ENCODE data around the gene SUZ12. TPM values are rescaled to one million over a fixed set of nuclear protein-coding genes. Genes with fewer than 3 reads are reported as not detected.

Gene SUZ12
- total RNA-seq, 1 experiment from 2014 or later, result 38.5 TPM

DNA sequence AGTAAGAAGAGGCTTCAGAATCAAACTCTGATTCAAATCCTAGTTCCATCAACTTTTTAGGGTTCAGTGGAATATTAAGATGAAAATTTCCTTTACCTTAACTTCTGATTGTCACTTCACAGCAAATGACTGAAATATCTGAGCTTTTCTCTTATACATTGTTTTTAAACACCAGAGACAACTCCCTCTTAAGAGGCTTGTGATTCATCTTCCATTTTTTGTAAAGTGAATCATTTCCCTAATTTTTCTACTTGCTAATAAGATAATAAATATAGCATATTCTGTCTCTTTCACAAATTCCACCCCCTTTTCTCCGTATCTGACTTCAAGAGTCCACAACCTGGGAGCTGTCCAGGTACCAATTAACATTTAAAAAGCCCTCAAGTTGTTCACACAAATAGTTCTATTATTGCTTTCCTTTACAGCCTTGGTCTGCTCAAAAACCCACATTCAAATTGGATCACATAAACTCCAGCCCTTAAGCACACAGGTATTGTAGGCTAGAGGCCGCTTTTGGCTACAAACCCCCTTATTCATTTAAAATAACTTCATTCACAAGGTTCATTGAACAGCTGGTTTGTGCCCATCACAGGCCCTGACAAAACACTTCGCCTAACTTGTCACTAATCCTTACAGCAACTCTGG is 21.2 kb upstream of the SUZ12 start:
- Histone ChIP-seq H2BK5ac (ENCODE audit: insufficient read length, low read length) (no peak overlapping the region), H3K4me2 (ENCODE audit: insufficient read depth, insufficient read length, low read length) (no peak overlapping the region), H3T11ph (ENCODE audit: low read length) (no peak overlapping the region), H2AK5ac (ENCODE audit: insufficient read length, low read length) (no peak overlapping the region), H3K79me2 (ENCODE audit: insufficient read depth, low read length) (no peaks in the 10 kb centered on the region), H2BK12ac (ENCODE audit: insufficient read length, low read depth, low read length) (no peak overlapping the region), H4K8ac (replicated peaks; ENCODE audit: insufficient read length, low read depth, low read length) (no peak overlapping the region), H3K27ac (ENCODE audit: insufficient read length, low read depth, low read length) (no peak overlapping the region), H3K27me3 (ENCODE audit: insufficient read depth, low read length) (no peaks in the 10 kb centered on the region), H3K14ac (ENCODE audit: insufficient read depth, low read length) (no peak overlapping the region), H2BK20ac (ENCODE audit: low read depth, low read length, poor library complexity, severe bottlenecking) (no peak overlapping the region), H3K9ac (ENCODE audit: extremely low read depth, insufficient read length, low read length) (no peak overlapping the region), H2BK120ac (ENCODE audit: low read depth, low read length, poor library complexity, severe bottlenecking) (no peak overlapping the region), H3K9me3 (ENCODE audit: control insufficient read depth, low read depth, low read length) (no peaks in the 10 kb centered on the region), H3K18ac (ENCODE audit: insufficient read length, low read depth, low read length) (no peak overlapping the region), H3K23ac (ENCODE audit: insufficient read length, low read depth, low read length) (no peak overlapping the region), H3K79me1 (ENCODE audit: insufficient read depth, low read depth, low read length, poor library complexity, severe bottlenecking) (no peaks in the 10 kb centered on the region), H3K23me2 (ENCODE audit: insufficient read length, low read depth, low read length, poor library complexity, severe bottlenecking) (no peaks in the 10 kb centered on the region), H4K91ac (ENCODE audit: insufficient read length, low read depth, low read length) (no peak overlapping the region), H3K4me1 (ENCODE audit: insufficient read depth, low read length) (no peaks in the 10 kb centered on the region), H2AFZ (ENCODE audit: low read length) (no peak overlapping the region), H4K20me1 (ENCODE audit: control insufficient read depth, insufficient read depth, insufficient read length) (no peaks in the 10 kb centered on the region), H4K5ac (ENCODE audit: insufficient read length, low read depth, low read length) (no peak overlapping the region), H2BK15ac (ENCODE audit: low read depth, low read length) (no peak overlapping the region), H3K56ac (ENCODE audit: insufficient read length, low read depth, low read length) (no peak overlapping the region), H3K4ac (ENCODE audit: low read depth, low read length) (no peak overlapping the region)
- H3K4me1 Mint-ChIP-seq, result peaks cover 6 to 7% of the 10 kb centered on the region in 2 experiments
- peaks cover 0 to 4% (median 2%) of the 10 kb centered on the region in 3 experiments; a peak in 2 of 7 replicates for H3K36me3 Mint-ChIP-seq (ENCODE audit: insufficient read depth in 1 of 3, low read depth in 3 of 3)
- H3K27ac Mint-ChIP-seq, result peak overlapping the region in 1 of 3 experiments; percentile 72; a peak in 1 of 7 replicates
- H3K4me3 Mint-ChIP-seq, result no peak overlapping the region
- WGBS (ENCODE audit: extremely low coverage, insufficient read length, low lambda C conversion rate), result no CpG with 5 or more reads among the region's 3 CpGs
- peaks cover 4 to 5% of the 10 kb centered on the region in 2 experiments; a peak in 4 of 5 replicates for H3K9me3 Mint-ChIP-seq
- TF ChIP-seq, protein P1, sequence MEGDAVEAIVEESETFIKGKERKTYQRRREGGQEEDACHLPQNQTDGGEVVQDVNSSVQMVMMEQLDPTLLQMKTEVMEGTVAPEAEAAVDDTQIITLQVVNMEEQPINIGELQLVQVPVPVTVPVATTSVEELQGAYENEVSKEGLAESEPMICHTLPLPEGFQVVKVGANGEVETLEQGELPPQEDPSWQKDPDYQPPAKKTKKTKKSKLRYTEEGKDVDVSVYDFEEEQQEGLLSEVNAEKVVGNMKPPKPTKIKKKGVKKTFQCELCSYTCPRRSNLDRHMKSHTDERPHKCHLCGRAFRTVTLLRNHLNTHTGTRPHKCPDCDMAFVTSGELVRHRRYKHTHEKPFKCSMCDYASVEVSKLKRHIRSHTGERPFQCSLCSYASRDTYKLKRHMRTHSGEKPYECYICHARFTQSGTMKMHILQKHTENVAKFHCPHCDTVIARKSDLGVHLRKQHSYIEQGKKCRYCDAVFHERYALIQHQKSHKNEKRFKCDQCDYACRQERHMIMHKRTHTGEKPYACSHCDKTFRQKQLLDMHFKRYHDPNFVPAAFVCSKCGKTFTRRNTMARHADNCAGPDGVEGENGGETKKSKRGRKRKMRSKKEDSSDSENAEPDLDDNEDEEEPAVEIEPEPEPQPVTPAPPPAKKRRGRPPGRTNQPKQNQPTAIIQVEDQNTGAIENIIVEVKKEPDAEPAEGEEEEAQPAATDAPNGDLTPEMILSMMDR (conservative IDR thresholded peaks at IDR 0.05), result no peak
- DNase-seq, result no peak
- H3K27me3 Mint-ChIP-seq (ENCODE audit: low read depth), result no peaks in the 10 kb centered on the region
